Effector memory CD8-positive, alpha-beta T cell (primary cell): Measurements from ENCODE around the gene SCARB2.
A peak's percentile ranks its signal among the peaks of the same experiment; 100 is the strongest.
"Not testable (repeated sequence)": the region's sequence is repeated elsewhere in the genome, so short reads cannot be mapped to it uniquely, and the experiment has no call there.

ENCODE experiments used
- ATAC-seq: fragments of 150-1000 bp; cut with Tn5 transposase; replicated peaks from 2 replicates; pipeline ENCODE4 v1.10.0; 2021; ENCODE audit warnings: mild to moderate bottlenecking, moderate library complexity
- DNase-seq, 3 experiments: peaks; one replicate each; pipeline ENCODE4 v3.0.0; 2021
- H3K27ac Mint-ChIP-seq, 2 donors: one replicate each; pipeline ENCODE4 v1.8.0; 2022; ENCODE audit warnings: mild to moderate bottlenecking in 2 of 2, mixed read lengths in 2 of 2, moderate library complexity in 2 of 2
- H3K27me3 Mint-ChIP-seq, 2 donors: one replicate each; pipeline ENCODE4 v1.8.0; 2022; ENCODE audit warnings: mixed read lengths in 2 of 2
- H3K36me3 Mint-ChIP-seq: one replicate; pipeline ENCODE4 v1.8.0; 2022; ENCODE audit warnings: mild to moderate bottlenecking, moderate library complexity, mixed read lengths; ENCODE audit not compliant: insufficient read depth
- H3K4me1 Mint-ChIP-seq, 2 donors: one replicate each; pipeline ENCODE4 v1.8.0; 2022; ENCODE audit warnings: low read depth in 2 of 2, mixed read lengths in 2 of 2
- H3K4me3 Mint-ChIP-seq, 2 donors: one replicate each; pipeline ENCODE4 v1.8.0; 2022; ENCODE audit warnings: mild to moderate bottlenecking in 2 of 2, mixed read lengths in 2 of 2, moderate library complexity in 2 of 2
- H3K9me3 Mint-ChIP-seq, 2 donors: one replicate each; pipeline ENCODE4 v1.8.0; 2022; ENCODE audit warnings: mixed read lengths in 2 of 2
- total RNA-seq, 9 experiments: gene quantifications; one replicate each; lab custom pipeline; 2026; lab: John Stamatoyannopoulos, UW

SCARB2 gene
- 6.9 to 42.7 (median 31.6) reads per million in 9 experiments for total RNA-seq

GRCh38 chr4:76213415-76214176 is at the start of gene SCARB2:
TSS of gene SCARB2 (minus strand) at chr4:76213824. CDS start at chr4:76213543, 281 bp downstream.
- Mint-ChIP-seq H3K27ac (peak within 1 kb of the TSS; percentile 85 to 94), H3K4me3 (peak within 1 kb of the TSS; percentile 78 to 90), H3K27me3 (no peaks in the 10 kb centered on the region), H3K36me3 (peaks cover 13% of the 10 kb centered on the region), H3K4me1 (peaks cover 33 to 43% of the 10 kb centered on the region in 2 donors), H3K9me3 (no peaks in the 10 kb centered on the region)
- peak; percentile 72 to 81 (median 75) for DNase-seq
- peak; percentile 71 for ATAC-seq

- Mint-ChIP-seq H3K36me3 (peaks cover 3% of the 10 kb centered on the region), H3K4me1 (no peaks in the 10 kb centered on the region), H3K27ac (no peak overlapping the region), H3K4me3 (no peak overlapping the region), H3K27me3 (peaks cover 33 to 49% of the 10 kb centered on the region in 2 donors), H3K9me3 (no peaks in the 10 kb centered on the region)
- DNase-seq (no peak), ATAC-seq (no peak)
These were observed 46.9 kb upstream of the SCARB2 start for GRCh38 chr4:76260571-76260970.

- Mint-ChIP-seq H3K36me3 (peaks cover 3% of the 10 kb centered on the region), H3K4me1 (no peaks in the 10 kb centered on the region), H3K27me3 (peaks cover 57 to 76% of the 10 kb centered on the region in 2 donors), H3K9me3 (no peaks in the 10 kb centered on the region), H3K27ac (no peak overlapping the region), H3K4me3 (no peak overlapping the region)
- DNase-seq: no peak
- ATAC-seq: no peak
These were observed 44.2 kb upstream of the SCARB2 start for GRCh38 chr4:76257824-76258223.

- no peaks in the 10 kb centered on the region for H3K9me3 Mint-ChIP-seq
- DNase-seq (no peak), ATAC-seq (no peak)
- H3K36me3 Mint-ChIP-seq: peaks cover 3% of the 10 kb centered on the region
- no peak overlapping the region for H3K27ac Mint-ChIP-seq
- H3K27me3 Mint-ChIP-seq: peaks cover 64 to 85% of the 10 kb centered on the region in 2 donors
- no peaks in the 10 kb centered on the region for H3K4me1 Mint-ChIP-seq
- H3K4me3 Mint-ChIP-seq: no peak overlapping the region
These were observed 43.3 kb upstream of the SCARB2 start for GRCh38 chr4:76256968-76257367.

GRCh38 chr4:76256032-76256431 is 42.4 kb upstream of the SCARB2 start:
- Mint-ChIP-seq H3K9me3 (no peaks in the 10 kb centered on the region), H3K4me1 (peaks cover 4 to 5% of the 10 kb centered on the region in 2 donors), H3K4me3 (no peak overlapping the region), H3K27ac (no peak overlapping the region), H3K27me3 (peaks cover 68 to 87% of the 10 kb centered on the region in 2 donors), H3K36me3 (peaks cover 3% of the 10 kb centered on the region)
- no peak for DNase-seq
- ATAC-seq: no peak

GRCh38 chr4:76253511-76253910 is 39.9 kb upstream of the SCARB2 start:
- H3K36me3 Mint-ChIP-seq: peaks cover 3% of the 10 kb centered on the region
- H3K9me3 Mint-ChIP-seq: no peaks in the 10 kb centered on the region
- H3K4me1 Mint-ChIP-seq: peaks cover 4 to 8% of the 10 kb centered on the region in 2 donors
- no peak overlapping the region for H3K4me3 Mint-ChIP-seq
- no peak for ATAC-seq
- DNase-seq: no peak
- H3K27ac Mint-ChIP-seq: no peak overlapping the region
- H3K27me3 Mint-ChIP-seq: peaks cover 79 to 100% of the 10 kb centered on the region in 2 donors

- H3K9me3 Mint-ChIP-seq: no peaks in the 10 kb centered on the region
- ATAC-seq (no peak), DNase-seq (no peak)
- peaks cover 83 to 91% of the 10 kb centered on the region in 2 donors for H3K27me3 Mint-ChIP-seq
- H3K27ac Mint-ChIP-seq: no peak overlapping the region
- H3K4me3 Mint-ChIP-seq: peak overlapping the region; percentile 70 to 90
- peaks cover 4 to 8% of the 10 kb centered on the region in 2 donors for H3K4me1 Mint-ChIP-seq
- H3K36me3 Mint-ChIP-seq: peaks cover 3% of the 10 kb centered on the region
These were observed 38.6 kb upstream of the SCARB2 start for GRCh38 chr4:76252271-76252653.

- Mint-ChIP-seq H3K4me3 (peak within 1 kb of the TSS; percentile 70 to 90), H3K9me3 (no peaks in the 10 kb centered on the region), H3K27ac (peak within 1 kb of the TSS in 1 of 2 donors; percentile 15), H3K36me3 (peaks cover 3% of the 10 kb centered on the region), H3K27me3 (peaks cover 82 to 85% of the 10 kb centered on the region in 2 donors), H3K4me1 (peaks cover 4 to 8% of the 10 kb centered on the region in 2 donors)
- DNase-seq (peak; percentile 14 to 40 (median 18)), ATAC-seq (peak; percentile 92)
These were observed 38.0 kb upstream of the SCARB2 start, which contains the start of gene FAM47E for GRCh38 chr4:76251441-76252270. TSS of gene FAM47E (plus strand) at chr4:76251721. CDS start at chr4:76251747, 26 bp downstream.

- peaks cover 80 to 81% of the 10 kb centered on the region in 2 donors for H3K27me3 Mint-ChIP-seq
- H3K9me3 Mint-ChIP-seq: no peaks in the 10 kb centered on the region
- DNase-seq (no peak), ATAC-seq (no peak)
- H3K36me3 Mint-ChIP-seq: no peaks in the 10 kb centered on the region
- peak overlapping the region in 1 of 2 donors; percentile 15 for H3K27ac Mint-ChIP-seq
- peak overlapping the region; percentile 70 to 90 for H3K4me3 Mint-ChIP-seq
- peaks cover 4 to 8% of the 10 kb centered on the region in 2 donors for H3K4me1 Mint-ChIP-seq
These were observed 37.3 kb upstream of the SCARB2 start for GRCh38 chr4:76250962-76251361.

GRCh38 chr4:76246852-76247251 is 33.2 kb upstream of the SCARB2 start:
- H3K27me3 Mint-ChIP-seq: peaks cover 58 to 70% of the 10 kb centered on the region in 2 donors
- H3K4me1 Mint-ChIP-seq: peaks cover 4 to 8% of the 10 kb centered on the region in 2 donors
- H3K4me3 Mint-ChIP-seq: no peak overlapping the region
- no peaks in the 10 kb centered on the region for H3K9me3 Mint-ChIP-seq
- H3K27ac Mint-ChIP-seq: no peak overlapping the region
- no peaks in the 10 kb centered on the region for H3K36me3 Mint-ChIP-seq
- DNase-seq: no peak
- ATAC-seq: no peak

GRCh38 chr4:76246025-76246424 is 32.4 kb upstream of the SCARB2 start:
- Mint-ChIP-seq H3K27ac (no peak overlapping the region), H3K4me1 (peaks cover 0 to 4% of the 10 kb centered on the region in 2 donors), H3K9me3 (peaks cover 0 to 2% of the 10 kb centered on the region in 2 donors), H3K27me3 (peaks cover 52 to 66% of the 10 kb centered on the region in 2 donors), H3K36me3 (no peaks in the 10 kb centered on the region), H3K4me3 (no peak overlapping the region)
- ATAC-seq (no peak), DNase-seq (no peak)

- peaks cover 0 to 12% of the 10 kb centered on the region in 2 donors for H3K9me3 Mint-ChIP-seq
- H3K27me3 Mint-ChIP-seq: peaks cover 38 to 60% of the 10 kb centered on the region in 2 donors
- not testable (repeated sequence) for H3K36me3 Mint-ChIP-seq, H3K4me3 Mint-ChIP-seq, DNase-seq, ATAC-seq, H3K4me1 Mint-ChIP-seq, H3K27ac Mint-ChIP-seq
These were observed 30.3 kb upstream of the SCARB2 start for GRCh38 chr4:76243877-76244276.

GRCh38 chr4:76240236-76240635 is 26.6 kb upstream of the SCARB2 start:
- no peak for ATAC-seq
- no peak overlapping the region for H3K4me3 Mint-ChIP-seq
- no peak overlapping the region for H3K27ac Mint-ChIP-seq

More at GRCh38 chr4:76240236-76240635, 26.6 kb upstream of the SCARB2 start:
- no peaks in the 10 kb centered on the region for H3K36me3 Mint-ChIP-seq
- peaks cover 20 to 56% of the 10 kb centered on the region in 2 donors for H3K27me3 Mint-ChIP-seq
- H3K4me1 Mint-ChIP-seq: no peaks in the 10 kb centered on the region
- H3K9me3 Mint-ChIP-seq: peaks cover 0 to 20% of the 10 kb centered on the region in 2 donors
- DNase-seq: no peak
